GM21447 (cell line): Measurements from ENCODE around the gene MSMB.
A peak's percentile ranks its signal among the peaks of the same experiment; 100 is the strongest.
"Not testable (repeated sequence)": the region's sequence is repeated elsewhere in the genome, so short reads cannot be mapped to it uniquely, and the experiment has no call there.

Experiments used
- ATAC-seq: cut with Tn5 transposase; IDR thresholded peaks from one replicate; pipeline ENCODE4 v1.9.1; 2021; ENCODE audit not compliant: unreplicated experiment

MSMB gene

DNA sequence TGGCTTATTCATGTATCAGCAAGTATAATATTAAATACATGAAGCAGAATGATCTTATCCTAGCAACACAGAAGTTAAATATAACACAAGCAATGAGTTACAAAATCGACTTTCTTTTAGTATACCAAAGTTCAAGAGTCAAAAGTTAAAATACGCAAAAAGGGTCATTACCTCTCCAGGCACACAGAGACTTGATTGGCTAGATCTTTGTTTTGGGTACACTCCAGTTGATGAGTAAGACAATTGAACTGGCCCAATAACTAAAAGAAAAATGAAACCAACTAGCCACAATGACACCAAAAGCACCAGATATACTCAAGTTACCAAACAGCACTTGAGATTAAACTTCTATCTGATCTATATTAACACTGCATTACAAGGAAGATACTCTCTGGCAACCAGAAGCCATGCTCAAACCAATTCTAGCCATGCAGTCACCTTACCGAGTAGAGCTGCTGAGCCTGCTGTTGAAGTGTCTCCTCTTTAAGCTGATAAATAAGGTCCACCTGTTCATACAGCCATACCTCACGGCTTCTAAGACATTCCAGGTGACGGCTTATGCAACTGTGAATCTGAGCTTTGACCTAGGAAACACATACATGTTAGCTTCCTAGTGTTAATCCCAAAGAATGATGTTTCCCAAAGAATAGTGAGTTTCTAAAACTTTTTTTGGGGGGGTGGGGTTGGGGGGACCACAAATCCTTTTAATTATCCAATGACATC is 31.2 kb downstream of the MSMB start:
- ATAC-seq = no peak

DNA sequence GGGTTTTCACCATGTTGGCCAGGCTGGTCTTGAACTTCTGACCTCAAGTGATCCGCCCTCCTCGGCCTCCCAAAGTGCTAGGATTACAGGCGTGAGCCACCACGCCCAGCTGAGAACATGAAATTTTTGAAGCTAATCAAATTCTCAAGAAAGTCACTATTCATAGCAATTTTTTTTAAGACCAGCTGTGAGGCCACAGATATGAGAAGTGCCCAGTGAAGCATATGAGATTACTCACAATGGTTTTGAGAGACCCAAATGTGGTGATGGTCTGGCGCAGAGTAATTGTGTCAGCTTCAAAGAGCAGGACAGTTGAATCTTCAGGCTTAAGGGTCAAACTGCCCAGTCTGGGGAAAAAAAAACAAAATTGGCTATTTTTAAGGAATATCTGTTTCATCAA is 31.9 kb downstream of the MSMB start:
- no peak for ATAC-seq

DNA sequence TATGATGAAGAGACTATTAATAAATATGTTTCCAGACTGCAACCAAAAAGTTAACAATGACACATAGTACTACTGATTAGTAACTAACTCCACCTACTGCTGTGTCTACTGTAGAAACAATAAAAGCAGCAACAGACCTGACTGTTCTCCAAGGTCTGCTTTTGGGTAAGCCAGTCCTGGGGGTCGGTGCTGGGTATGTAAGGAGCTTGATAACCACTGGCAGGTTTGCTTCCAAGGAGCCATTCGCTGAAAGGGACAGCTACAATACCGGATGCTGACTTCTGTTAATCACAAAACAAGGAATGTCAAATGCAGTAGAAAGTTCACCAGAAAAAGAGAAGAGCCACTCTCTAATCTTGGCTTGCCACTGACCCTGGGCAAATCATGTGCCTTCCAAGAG is 33.3 kb downstream of the MSMB start:
- ATAC-seq = no peak

DNA sequence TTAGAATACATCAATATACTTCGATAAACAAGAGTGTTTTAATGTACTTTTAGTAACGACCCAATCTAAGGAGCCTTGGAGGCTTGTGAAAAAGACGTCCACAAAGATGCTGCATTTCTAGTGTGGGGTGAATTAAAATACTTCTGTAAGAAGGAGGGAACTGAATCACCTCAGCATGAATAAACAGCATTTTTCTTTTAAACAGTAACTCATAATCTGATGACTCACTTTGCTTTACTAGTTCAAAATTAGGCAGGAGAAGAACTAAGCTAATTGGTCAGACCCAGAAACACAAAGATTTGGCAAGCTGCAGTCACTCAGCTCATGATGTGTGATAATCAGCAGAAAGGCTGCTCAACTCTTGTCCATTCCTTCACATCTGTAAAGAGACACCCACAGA is 39.9 kb downstream of the MSMB start:
- no peak for ATAC-seq

DNA sequence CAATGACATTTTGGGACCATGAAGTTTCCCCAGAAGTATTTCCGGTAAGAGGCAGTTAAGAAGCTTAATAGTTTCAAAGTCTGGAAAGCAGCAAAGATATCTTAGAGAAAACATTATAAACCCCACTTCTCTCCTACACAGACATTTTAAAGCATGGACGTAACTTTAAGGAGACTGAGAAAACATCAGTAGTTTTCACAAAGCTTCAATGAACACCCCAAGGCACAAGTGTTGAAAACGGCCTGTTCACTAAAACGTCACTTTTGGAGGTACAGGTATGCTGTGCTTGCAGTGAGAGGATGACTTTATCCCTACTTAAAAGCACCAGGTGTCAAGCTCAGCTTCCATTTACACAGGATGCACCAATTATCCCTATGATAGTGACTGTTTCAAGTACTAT is 40.7 kb downstream of the MSMB start:
- no peak for ATAC-seq

GRCh38 chr10:46004963-46005362 is 41.1 kb downstream of the MSMB start:
- ATAC-seq = no peak

GRCh38 chr10:46002916-46003693 is 43.0 kb downstream of the MSMB start:
- ATAC-seq = no peak

- not testable (repeated sequence) for ATAC-seq
Measured at GRCh38 chr10:46002189-46002687, 43.8 kb downstream of the MSMB start.

DNA sequence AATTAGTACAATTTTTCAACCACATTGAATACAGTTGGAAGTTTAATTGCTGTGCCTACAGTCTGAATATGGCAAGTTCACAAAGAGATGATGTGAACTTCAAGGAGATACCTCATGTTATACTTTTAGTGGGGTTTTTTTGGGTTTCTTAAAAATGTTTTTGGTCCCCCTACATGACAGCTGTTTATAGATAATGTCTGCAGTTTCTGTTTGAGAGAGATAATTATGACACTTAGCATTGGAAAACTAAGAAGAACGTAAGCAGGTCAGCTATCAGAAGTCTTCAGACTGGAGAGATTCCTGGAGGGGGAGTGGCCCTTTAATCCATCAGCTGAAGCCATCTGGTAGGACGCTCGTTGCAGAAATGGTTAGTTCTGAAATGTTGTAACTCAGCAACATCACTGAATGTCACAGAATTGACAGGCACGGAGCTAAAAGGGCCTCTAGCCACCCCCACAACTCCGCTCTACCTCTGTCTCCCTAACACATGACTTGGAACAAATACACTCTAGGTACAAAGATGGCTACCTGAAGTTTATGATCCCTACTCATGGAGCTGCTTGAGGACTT is 44.8 kb downstream of the MSMB start:
- ATAC-seq = no peak

DNA sequence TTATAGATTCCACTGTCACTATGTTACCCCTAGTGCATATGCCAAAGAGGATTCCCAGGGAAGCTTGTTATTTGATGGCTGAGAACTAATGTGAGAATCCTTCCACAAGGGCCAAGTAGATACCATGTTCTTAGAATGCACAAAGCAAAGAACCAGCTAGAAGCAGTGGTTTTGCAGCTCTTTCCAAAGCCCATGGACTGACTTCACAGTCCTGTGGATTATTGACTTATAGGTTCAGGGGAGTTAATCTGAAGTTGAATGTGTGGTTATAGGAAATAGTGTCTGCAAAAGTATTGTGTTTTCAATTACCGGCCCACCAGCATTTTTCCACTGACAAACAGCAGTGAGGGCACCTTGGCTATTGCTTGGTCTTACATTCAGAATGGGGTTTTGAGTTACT is 45.5 kb downstream of the MSMB start:
- no peak for ATAC-seq

GRCh38 chr10:45999955-46000354 is 46.1 kb downstream of the MSMB start:
- not testable (repeated sequence) for ATAC-seq

GRCh38 chr10:45997994-45998763 is 47.9 kb downstream of the MSMB start:
- no peak for ATAC-seq

GRCh38 chr10:45997557-45997956 is 48.5 kb downstream of the MSMB start:
- no peak for ATAC-seq

GRCh38 chr10:45985590-45985989 is 60.5 kb downstream of the MSMB start:
- ATAC-seq = not testable (repeated sequence)

DNA sequence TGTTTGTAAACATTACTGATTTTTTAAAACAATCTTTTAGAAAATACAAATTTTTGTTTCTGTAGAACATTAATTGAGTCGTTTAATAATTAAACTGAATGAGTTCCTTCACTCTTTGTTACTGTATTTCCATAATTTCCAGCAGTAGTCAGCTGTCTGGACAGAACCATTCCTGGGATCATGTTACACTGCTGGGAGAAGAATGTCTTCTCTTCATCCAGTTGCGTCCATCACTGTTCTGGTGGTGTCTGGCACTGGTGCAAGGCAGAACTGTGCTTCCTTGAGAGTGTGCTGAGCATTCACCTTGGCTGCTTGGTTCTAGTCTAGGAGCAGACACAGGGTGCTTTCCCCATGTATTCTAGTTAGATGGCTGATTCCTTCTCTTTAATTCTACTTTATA is 61.6 kb downstream of the MSMB start:
- ATAC-seq = not testable (repeated sequence)

DNA sequence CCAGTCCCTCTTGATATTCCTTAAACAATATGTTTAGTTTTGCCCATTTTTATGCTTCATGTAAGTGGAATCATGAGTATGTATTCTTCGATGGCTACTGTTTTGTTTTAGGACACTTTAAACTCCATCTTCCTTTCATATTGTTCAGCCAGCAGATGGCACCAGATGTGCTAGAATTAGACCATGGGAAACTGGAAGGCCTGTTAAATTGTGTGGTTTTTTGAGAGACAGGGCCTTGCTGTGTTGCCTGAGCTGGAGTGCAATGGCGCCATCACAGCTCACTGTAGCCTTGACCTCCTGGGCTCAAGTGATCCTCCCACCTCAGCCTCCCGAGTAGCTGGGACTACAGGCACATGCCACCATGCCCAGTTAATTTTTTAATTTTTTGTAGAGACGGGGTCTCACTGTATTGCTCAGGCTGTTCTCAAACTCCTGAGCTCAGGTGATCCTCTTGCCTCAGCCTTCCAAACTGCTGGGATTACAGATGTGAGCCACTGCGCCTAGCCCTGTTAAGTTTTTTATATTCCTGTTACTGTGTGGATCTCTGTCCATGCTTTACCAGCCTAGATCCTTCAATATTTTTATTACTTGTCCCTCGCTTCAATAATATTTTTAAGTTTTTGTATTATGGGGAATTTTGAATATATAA is 62.4 kb downstream of the MSMB start:
- ATAC-seq = peak; percentile 56
